Ovary (tissue), 9 donors: ENCODE results near the gene GPN1. TPM values are rescaled to one million over a fixed set of nuclear protein-coding genes. Genes with fewer than 3 reads are reported as not detected.

Experiments
- DNase-seq, 5 donors: peaks; one replicate each; pipeline ENCODE4 v3.0.0-alpha.2; 2019 to 2020
- H3K27ac ChIP-seq, 2 donors: fragments of 200-600 bp; one replicate each; pipeline versions ENCODE4 v1.5.1 to v1.8.0; 2019 to 2022
- H3K27me3 ChIP-seq: fragments of 200-600 bp; one replicate; pipeline ENCODE4 v1.8.0; 2022
- H3K36me3 ChIP-seq: fragments of 200-600 bp; sonication (generic); one replicate; pipeline ENCODE4 v1.5.1; 2019
- H3K4me1 ChIP-seq: one replicate; pipeline ENCODE4 v1.8.1; 2013; ENCODE audit warnings: mild to moderate bottlenecking, moderate library complexity; ENCODE audit not compliant: insufficient read depth
- H3K4me3 ChIP-seq: fragments of 200-600 bp; sonication (generic); one replicate; pipeline ENCODE4 v1.5.1; 2017
- H3K9me3 ChIP-seq, 2 donors: fragments of 200-600 bp in 1 of 2; sonication (generic) in 1 of 2; one replicate each; pipeline versions ENCODE4 v1.5.1 to v1.8.1; 2013 to 2019; ENCODE audit warnings: mild to moderate bottlenecking in 1 of 2, moderate library complexity in 1 of 2
- EP300 ChIP-seq: sonication (generic); formaldehyde crosslinking; IDR thresholded peaks from one replicate; pipeline ENCODE4 v1.6.1; 2017; ENCODE audit warnings: antibody characterized with exemption
- POLR2A ChIP-seq: fragments of 450-650 bp; IDR thresholded peaks from one replicate; pipeline ENCODE4 v1.6.1; 2017; ENCODE audit warnings: antibody characterized with exemption, mild to moderate bottlenecking, moderate library complexity
- WGBS, 3 donors: extraction: QIAGEN DNeasy Blood & Tissue Kit in 1 of 3; methylation state at CpG; one replicate each; pipeline versions ENCODE4 v1.1.5 to v1.1.7; 2013 to 2017; 5-methylcytosine and 5-hydroxymethylcytosine counted together
- intact Hi-C, 4 donors: fragments of 100-400 bp; cut with DNase I; formaldehyde crosslinking; loops; one replicate each; pipeline versions ENCODE4 v1.11.0 to v1.15.1; 2022 to 2023
- polyA plus RNA-seq, 2 donors: library from polyadenylated mRNA; stranded (reverse); fragments of 200-250 nt in 1 of 2; fragments of 350-450 nt in 1 of 2; fragmentation: Illumina TruSeq in 1 of 2; extraction: RNeasy Lipid Tissue Mini Kit (QIAGEN cat#74804) in 1 of 2; gene quantifications; one replicate each; pipeline ENCODE4 v1.2.3, GENCODE V29; 2013 to 2014
- total RNA-seq, 7 donors: library from RNA; depleted of rRNA in 2 of 7; stranded (reverse); fragments of >200 nt in 2 of 7; fragmentation: NEBNext Ultra II Directional in 3 of 7; extraction: Animal tissue kit (Norgen Biotek cat#: 25700) in 3 of 7; gene quantifications; one replicate each; pipeline versions ENCODE4 v1.1.0 to v1.2.4, GENCODE V29; 2016 to 2023
- TF ChIP-seq, protein P1 (sequence below), 3 donors: fragments of 450-650 bp in 2 of 3; fragments of 200-600 bp in 1 of 3; IDR thresholded peaks; one replicate each; pipeline versions ENCODE4 v1.5.1 to v1.8.0; 2016 to 2022; ENCODE audit warnings: antibody characterized with exemption in 3 of 3, mild to moderate bottlenecking in 1 of 3
- donor health status: DM: no; HTN: no; CAD: no; lungs with moderate emphysema.
- donor health status: DM: no; HTN: no; CAD: no.
- donor health status: Bipolar disorder and iron deficiency.
- donor health status: DM: yes; HTN: yes; CAD: no.
- donor health status: DM: no; HTN: no; CAD: no.
- donor health status: DM: yes; HTN: yes; CAD: no.

The GPN1 gene
- total and polyA plus RNA-seq, 9 donors = 15.1 to 48.3 (median 21.4) TPM

DNA sequence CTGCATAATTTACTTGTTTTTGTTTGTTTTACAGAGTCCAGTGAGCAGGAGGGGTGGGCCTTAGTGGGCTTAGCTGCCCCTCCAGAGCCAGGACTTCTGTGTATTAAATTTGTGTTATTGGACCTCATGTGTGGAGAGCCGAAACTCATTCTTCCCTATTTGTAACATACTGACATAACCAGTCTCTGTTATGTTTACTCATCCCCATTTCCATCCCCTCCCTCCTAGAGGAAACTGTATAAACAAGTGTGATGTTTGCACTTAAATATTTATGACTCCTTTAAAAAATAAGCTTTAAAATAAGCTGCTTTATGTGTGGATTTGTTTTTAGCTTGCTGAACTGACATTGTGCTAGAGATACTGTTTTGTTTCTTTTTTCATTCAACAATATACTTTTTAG is 32.2 kb upstream of the GPN1 start:
- intact Hi-C loops = no loop called here
- Histone ChIP-seq H3K36me3 (no peaks in the 10 kb centered on the region), H3K4me1 (no peaks in the 10 kb centered on the region), H3K27ac (no peak overlapping the region), H3K27me3 (no peaks in the 10 kb centered on the region), H3K9me3 (peaks cover 0 to 3% of the 10 kb centered on the region in 2 donors), H3K4me3 (no peak overlapping the region)
- WGBS, 3 donors = 89 to 99% (median 94%) methylated on average over 1 of the region's 1 CpG
- TF ChIP-seq POLR2A = no peak
- TF ChIP-seq EP300 = no peak
- TF ChIP-seq, protein P1, sequence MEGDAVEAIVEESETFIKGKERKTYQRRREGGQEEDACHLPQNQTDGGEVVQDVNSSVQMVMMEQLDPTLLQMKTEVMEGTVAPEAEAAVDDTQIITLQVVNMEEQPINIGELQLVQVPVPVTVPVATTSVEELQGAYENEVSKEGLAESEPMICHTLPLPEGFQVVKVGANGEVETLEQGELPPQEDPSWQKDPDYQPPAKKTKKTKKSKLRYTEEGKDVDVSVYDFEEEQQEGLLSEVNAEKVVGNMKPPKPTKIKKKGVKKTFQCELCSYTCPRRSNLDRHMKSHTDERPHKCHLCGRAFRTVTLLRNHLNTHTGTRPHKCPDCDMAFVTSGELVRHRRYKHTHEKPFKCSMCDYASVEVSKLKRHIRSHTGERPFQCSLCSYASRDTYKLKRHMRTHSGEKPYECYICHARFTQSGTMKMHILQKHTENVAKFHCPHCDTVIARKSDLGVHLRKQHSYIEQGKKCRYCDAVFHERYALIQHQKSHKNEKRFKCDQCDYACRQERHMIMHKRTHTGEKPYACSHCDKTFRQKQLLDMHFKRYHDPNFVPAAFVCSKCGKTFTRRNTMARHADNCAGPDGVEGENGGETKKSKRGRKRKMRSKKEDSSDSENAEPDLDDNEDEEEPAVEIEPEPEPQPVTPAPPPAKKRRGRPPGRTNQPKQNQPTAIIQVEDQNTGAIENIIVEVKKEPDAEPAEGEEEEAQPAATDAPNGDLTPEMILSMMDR (IDR thresholded peaks at IDR 0.05) = no peak
- DNase-seq = no peak

DNA sequence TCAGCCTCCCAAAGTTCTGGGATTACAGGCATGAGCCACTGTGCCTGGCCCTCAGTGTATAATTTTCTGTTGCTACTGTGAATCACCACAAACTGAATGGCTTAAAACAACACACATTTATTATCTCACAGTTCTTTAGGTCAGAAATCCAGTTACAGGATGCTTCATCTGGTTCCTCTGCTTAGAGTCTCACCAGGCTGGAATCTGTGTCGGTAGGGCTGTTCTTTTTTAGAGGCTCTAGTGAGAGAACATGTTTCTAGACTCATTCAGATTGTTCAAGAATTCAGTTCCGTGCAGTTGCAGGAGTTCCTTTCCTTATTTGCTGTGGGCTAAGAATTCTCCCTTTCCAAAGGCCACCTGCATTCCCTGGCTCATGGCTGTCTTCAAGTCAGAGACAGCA is 22.2 kb upstream of the GPN1 start:
- intact Hi-C loops = no loop called here
- H3K36me3 ChIP-seq = no peaks in the 10 kb centered on the region
- no peak for DNase-seq
- no peak overlapping the region for H3K27ac ChIP-seq
- H3K4me1 ChIP-seq = no peaks in the 10 kb centered on the region
- WGBS, 3 donors = 78 to 88% (median 78%) methylated on average over 2 of the region's 2 CpGs
- no peaks in the 10 kb centered on the region for H3K27me3 ChIP-seq
- H3K4me3 ChIP-seq = no peak overlapping the region
- no peaks in the 10 kb centered on the region for H3K9me3 ChIP-seq
- TF ChIP-seq, protein P1 (IDR thresholded peaks at IDR 0.05) = no peak
- TF ChIP-seq POLR2A = no peak
- no peak for TF ChIP-seq EP300

DNA sequence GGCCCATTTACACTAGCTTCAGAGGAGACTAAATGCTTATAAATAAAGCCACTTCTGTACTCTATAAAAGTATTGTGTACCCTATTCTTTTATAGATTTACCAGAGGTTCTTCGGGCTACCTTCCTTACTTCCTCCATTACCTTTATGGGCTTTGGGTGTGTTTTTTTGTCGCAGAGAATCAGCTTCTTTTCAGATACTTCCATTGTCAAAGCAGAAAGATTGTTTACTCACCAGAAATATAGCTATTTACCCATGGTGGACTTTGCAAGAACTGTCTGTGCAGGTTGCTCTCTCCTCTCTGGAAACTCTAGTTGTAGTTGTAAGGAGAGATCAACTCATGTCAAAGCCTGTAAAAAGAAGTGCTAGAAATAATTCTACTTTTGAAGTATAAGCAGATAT is 14.9 kb upstream of the GPN1 start:
- H3K4me3 ChIP-seq = no peak overlapping the region
- no peak for DNase-seq
- H3K27ac ChIP-seq = no peak overlapping the region
- TF ChIP-seq POLR2A = no peak
- TF ChIP-seq, protein P1 (IDR thresholded peaks at IDR 0.05) = no peak
- no peak for TF ChIP-seq EP300
- H3K36me3 ChIP-seq = no peaks in the 10 kb centered on the region
- no peaks in the 10 kb centered on the region for H3K27me3 ChIP-seq
- 94 to 99% (median 98%) methylated on average over 2 of the region's 2 CpGs for WGBS, 3 donors
- H3K4me1 ChIP-seq = no peaks in the 10 kb centered on the region
- H3K9me3 ChIP-seq = no peaks in the 10 kb centered on the region
- intact Hi-C loops = no loop called here

DNA sequence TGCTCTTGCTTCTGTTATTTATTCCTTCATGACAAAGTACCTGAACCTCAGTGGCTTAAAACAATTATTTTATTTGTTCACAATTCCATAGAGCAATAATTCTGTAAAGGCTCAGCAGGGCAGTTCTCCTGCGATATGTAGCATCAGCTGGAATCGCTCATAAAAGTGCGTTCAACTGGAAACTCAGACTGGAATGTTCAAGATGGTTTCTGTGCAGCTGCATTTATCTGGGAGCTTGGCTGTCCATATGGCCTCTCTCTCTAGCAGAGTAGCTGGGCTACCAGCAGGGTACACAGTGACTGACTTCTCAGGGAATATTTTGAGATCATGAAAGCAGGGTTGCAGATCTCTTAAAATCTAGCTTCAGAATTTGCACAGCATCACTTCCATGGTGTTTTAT is 13.5 kb upstream of the GPN1 start:
- Histone ChIP-seq H3K27me3 (no peaks in the 10 kb centered on the region), H3K36me3 (no peaks in the 10 kb centered on the region), H3K4me1 (no peaks in the 10 kb centered on the region), H3K27ac (no peak overlapping the region), H3K4me3 (no peak overlapping the region), H3K9me3 (no peaks in the 10 kb centered on the region)
- intact Hi-C loops = no loop called here
- WGBS, 3 donors = 97 to 98% (median 98%) methylated on average over 3 of the region's 3 CpGs
- DNase-seq = no peak
- no peak for TF ChIP-seq POLR2A
- TF ChIP-seq EP300 = no peak
- TF ChIP-seq, protein P1 (IDR thresholded peaks at IDR 0.05) = no peak

DNA sequence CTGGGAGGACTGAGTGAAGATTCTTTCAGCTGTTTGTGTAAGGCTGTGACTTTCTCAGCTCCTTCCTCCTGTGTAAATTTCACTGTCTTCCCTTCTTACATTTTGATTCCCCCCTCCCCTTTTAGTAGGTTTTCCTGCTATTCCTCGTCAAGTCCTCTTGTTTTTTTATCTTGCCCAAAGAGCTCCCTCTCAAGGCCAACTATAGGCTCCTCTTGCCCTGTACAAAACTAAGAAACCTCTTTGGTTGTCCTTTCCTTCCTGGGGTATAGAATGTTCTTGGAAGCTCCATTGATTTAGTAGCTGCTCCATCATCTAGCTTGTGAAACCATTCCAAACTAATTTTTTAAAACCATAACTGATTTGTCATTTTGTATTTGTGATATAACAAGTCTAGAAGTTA is 7.3 kb upstream of the GPN1 start:
- H3K4me3 ChIP-seq = no peak overlapping the region
- no peak overlapping the region for H3K27ac ChIP-seq
- no peaks in the 10 kb centered on the region for H3K9me3 ChIP-seq
- no peaks in the 10 kb centered on the region for H3K36me3 ChIP-seq
- intact Hi-C loops = no loop called here
- H3K27me3 ChIP-seq = no peaks in the 10 kb centered on the region
- DNase-seq = no peak
- TF ChIP-seq, protein P1 (IDR thresholded peaks at IDR 0.05) = no peak
- no peak for TF ChIP-seq EP300
- no peak for TF ChIP-seq POLR2A
- no peaks in the 10 kb centered on the region for H3K4me1 ChIP-seq
- WGBS, 3 donors = 64 to 69% (median 68%) methylated on average over 1 of the region's 1 CpG
